Measurements from ENCODE around the gene ARID5B. TPM values are rescaled to one million over a fixed set of nuclear protein-coding genes. Genes with fewer than 3 reads are reported as not detected.

The ARID5B gene
- total RNA-seq (120 and 145 TPM in 2 replicates), polyA plus RNA-seq (111 and 118 TPM in 2 replicates), polyA minus RNA-seq (ENCODE audit: low replicate concordance) (183 and 197 TPM in 2 replicates)
- polyA plus RNA-seq (2012) = 96.1 and 127 TPM in 2 replicates

GRCh38 chr10:61900829-61901792, at the start of gene ARID5B:
Gene ARID5B, plus strand, starts transcription at chr10:61901699. Its CDS starts 11 bp downstream, at chr10:61901710.
- H3K4me2 ChIP-seq (ENCODE audit: extremely low read depth, insufficient read depth, low read length) = peak within 1 kb of the TSS; percentile 93
- H2AFZ ChIP-seq (ENCODE audit: low read length) = peak within 1 kb of the TSS; percentile 67
- DNase-seq (ENCODE audit: low read depth in 2 of 2) = peak; percentile 74 to 80
- peak within 1 kb of the TSS; percentile 95 for H3K27ac ChIP-seq (ENCODE audit: insufficient read depth, low read length)
- no peak for TF ChIP-seq EZH2 (IDR thresholded peaks at IDR 0.05; ENCODE audit: low read length, missing control alignments)
- TF ChIP-seq CTCF (conservative IDR thresholded peaks at IDR 0.05 in 1 of 2, IDR thresholded peaks at IDR 0.05 in 1 of 2; ENCODE audit: low read depth in 1 of 2, low read length in 2 of 2) = no peak
- peaks cover 12% of the 10 kb centered on the region for H3K4me1 ChIP-seq (ENCODE audit: control insufficient read depth, extremely low read depth, insufficient read depth, low read length)
- peaks cover 45% of the 10 kb centered on the region for H3K79me2 ChIP-seq (ENCODE audit: control insufficient read depth, insufficient read depth, low read length)
- peak within 1 kb of the TSS; percentile 57 to 99 (median 85) for H3K4me3 ChIP-seq (replicated peaks in 1 of 4; ENCODE audit: control extremely low read depth in 1 of 4, insufficient read depth in 1 of 4, low read depth in 3 of 4, low read length in 4 of 4)
- H3K9ac ChIP-seq (ENCODE audit: insufficient read depth, low read length) = peak within 1 kb of the TSS; percentile 46
- no peaks in the 10 kb centered on the region for H3K36me3 ChIP-seq (ENCODE audit: control insufficient read depth, insufficient read depth, low read length)
- H3K27me3 ChIP-seq (ENCODE audit: control insufficient read depth, insufficient read depth, low read length) = no peaks in the 10 kb centered on the region
- H4K20me1 ChIP-seq (ENCODE audit: control insufficient read depth, extremely low read depth, insufficient read depth, low read length) = no peaks in the 10 kb centered on the region
- H3K9me3 ChIP-seq (ENCODE audit: control insufficient read depth, insufficient read depth, low read depth, low read length) = no peaks in the 10 kb centered on the region

DNA sequence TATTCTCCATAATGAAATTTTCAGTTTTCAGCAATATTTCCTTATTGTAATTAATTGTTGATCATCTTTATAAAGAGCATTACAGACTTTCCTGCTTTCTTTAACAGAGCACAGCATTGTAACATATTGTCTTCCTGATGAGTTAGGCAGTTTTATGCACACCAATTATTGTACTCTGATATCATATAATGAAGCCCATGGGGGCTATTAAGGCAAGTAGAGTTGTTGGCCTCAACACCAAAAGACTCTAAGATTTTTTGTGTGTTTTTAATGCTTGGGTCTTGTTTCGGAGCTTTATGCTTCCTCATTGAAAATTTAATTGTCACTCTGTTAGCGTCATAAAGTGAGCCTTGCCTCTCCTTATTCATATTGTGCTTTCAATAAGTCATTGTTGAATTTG, 49.2 kb upstream of the ARID5B start:
- no peaks in the 10 kb centered on the region for H3K36me3 ChIP-seq (ENCODE audit: control insufficient read depth, insufficient read depth, low read length)
- H3K9me3 ChIP-seq (ENCODE audit: control insufficient read depth, insufficient read depth, low read depth, low read length) = no peaks in the 10 kb centered on the region
- H4K20me1 ChIP-seq (ENCODE audit: control insufficient read depth, extremely low read depth, insufficient read depth, low read length) = no peaks in the 10 kb centered on the region
- peaks cover 3% of the 10 kb centered on the region for H3K4me1 ChIP-seq (ENCODE audit: control insufficient read depth, extremely low read depth, insufficient read depth, low read length)
- DNase-seq (ENCODE audit: low read depth in 2 of 2) = no peak
- no peak for TF ChIP-seq EZH2 (IDR thresholded peaks at IDR 0.05; ENCODE audit: low read length, missing control alignments)
- TF ChIP-seq CTCF (conservative IDR thresholded peaks at IDR 0.05 in 1 of 2, IDR thresholded peaks at IDR 0.05 in 1 of 2; ENCODE audit: low read depth in 1 of 2, low read length in 2 of 2) = no peak
- no peaks in the 10 kb centered on the region for H3K79me2 ChIP-seq (ENCODE audit: control insufficient read depth, insufficient read depth, low read length)
- H2AFZ ChIP-seq (ENCODE audit: low read length) = no peak overlapping the region
- H3K9ac ChIP-seq (ENCODE audit: insufficient read depth, low read length) = no peak overlapping the region
- H3K4me3 ChIP-seq (replicated peaks in 1 of 4; ENCODE audit: control extremely low read depth in 1 of 4, insufficient read depth in 1 of 4, low read depth in 3 of 4, low read length in 4 of 4) = no peak overlapping the region
- H3K27me3 ChIP-seq (ENCODE audit: control insufficient read depth, insufficient read depth, low read length) = no peaks in the 10 kb centered on the region
- H3K4me2 ChIP-seq (ENCODE audit: extremely low read depth, insufficient read depth, low read length) = no peak overlapping the region
- no peak overlapping the region for H3K27ac ChIP-seq (ENCODE audit: insufficient read depth, low read length)

GRCh38 chr10:61855771-61856170, 45.7 kb upstream of the ARID5B start:
- no peak for DNase-seq (ENCODE audit: low read depth in 2 of 2)
- Histone ChIP-seq H3K9ac (ENCODE audit: insufficient read depth, low read length) (no peak overlapping the region), H2AFZ (ENCODE audit: low read length) (no peak overlapping the region), H4K20me1 (ENCODE audit: control insufficient read depth, extremely low read depth, insufficient read depth, low read length) (no peaks in the 10 kb centered on the region), H3K27ac (ENCODE audit: insufficient read depth, low read length) (no peak overlapping the region), H3K79me2 (ENCODE audit: control insufficient read depth, insufficient read depth, low read length) (no peaks in the 10 kb centered on the region), H3K4me1 (ENCODE audit: control insufficient read depth, extremely low read depth, insufficient read depth, low read length) (no peaks in the 10 kb centered on the region), H3K9me3 (ENCODE audit: control insufficient read depth, insufficient read depth, low read depth, low read length) (no peaks in the 10 kb centered on the region), H3K4me3 (replicated peaks in 1 of 4; ENCODE audit: control extremely low read depth in 1 of 4, insufficient read depth in 1 of 4, low read depth in 3 of 4, low read length in 4 of 4) (no peak overlapping the region), H3K27me3 (ENCODE audit: control insufficient read depth, insufficient read depth, low read length) (no peaks in the 10 kb centered on the region), H3K4me2 (ENCODE audit: extremely low read depth, insufficient read depth, low read length) (no peak overlapping the region), H3K36me3 (ENCODE audit: control insufficient read depth, insufficient read depth, low read length) (no peaks in the 10 kb centered on the region)
- TF ChIP-seq CTCF (conservative IDR thresholded peaks at IDR 0.05 in 1 of 2, IDR thresholded peaks at IDR 0.05 in 1 of 2; ENCODE audit: low read depth in 1 of 2, low read length in 2 of 2) = no peak
- TF ChIP-seq EZH2 (IDR thresholded peaks at IDR 0.05; ENCODE audit: low read length, missing control alignments) = no peak

Data from fibroblast of lung (primary cell).